DMS53 (cell line): ENCODE data around the gene PITPNC1.

Experiments
- DNase-seq: peaks from one replicate; lab custom pipeline; 2025; lab: John Stamatoyannopoulos, UW

Gene PITPNC1

DNA sequence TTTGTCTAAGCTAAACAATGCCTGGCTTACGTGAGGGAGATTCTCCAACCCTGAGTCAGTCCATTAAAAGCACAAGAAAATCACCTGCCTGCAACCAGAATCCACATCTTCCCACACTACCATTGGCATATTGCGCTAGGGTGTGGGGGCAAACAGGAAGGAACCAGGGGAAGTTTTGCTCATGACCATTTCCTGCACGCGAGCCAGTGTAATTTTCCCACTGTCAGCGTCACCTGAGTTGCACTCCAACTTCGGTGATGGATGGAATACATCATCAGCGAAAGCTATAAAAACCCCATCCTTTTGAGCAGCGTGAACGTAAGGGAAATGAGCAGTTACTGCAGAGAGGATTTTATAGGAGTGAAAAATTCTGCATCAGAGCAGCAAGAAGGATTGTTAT is 172.7 kb downstream of the PITPNC1 start:
- no peak for DNase-seq

DNA sequence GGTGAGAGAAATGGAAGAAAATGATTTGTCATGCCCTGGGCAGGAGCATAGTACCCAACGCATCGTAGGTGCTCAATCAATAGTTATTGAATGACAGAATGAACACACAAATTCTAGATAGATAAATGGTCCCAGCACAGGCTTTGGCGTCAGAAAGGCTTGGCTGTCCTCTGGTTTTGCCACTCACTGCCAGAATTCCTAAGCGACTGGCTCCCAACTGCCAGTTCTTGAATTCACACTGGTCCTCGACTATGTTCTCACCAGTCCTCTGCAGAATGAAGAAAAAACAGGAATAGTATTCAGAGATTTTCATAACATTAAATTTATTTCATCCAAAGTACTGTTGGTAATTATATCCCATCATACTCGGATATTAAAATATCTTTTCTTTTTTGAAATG is 177.6 kb downstream of the PITPNC1 start:
- DNase-seq, result no peak

DNA sequence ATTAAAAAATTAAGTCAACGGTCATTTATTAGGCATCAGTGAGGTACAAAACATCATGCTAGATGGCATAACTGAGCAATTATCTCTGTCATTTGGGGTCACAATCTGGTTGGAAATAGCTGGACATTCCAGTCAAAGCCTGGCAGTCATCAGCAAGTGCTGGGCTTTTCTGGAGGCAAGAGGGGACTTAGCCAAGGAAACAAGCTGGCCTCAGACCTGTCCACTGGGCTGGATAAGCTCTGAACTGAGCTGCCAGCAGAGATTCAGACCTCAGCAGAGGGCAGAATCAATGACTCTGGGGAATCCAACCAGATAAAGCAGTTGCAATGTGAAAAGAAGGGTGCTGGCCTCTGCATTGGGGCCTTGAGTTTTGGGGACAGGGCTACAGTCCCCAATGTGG is 178.8 kb downstream of the PITPNC1 start:
- DNase-seq, result no peak

- DNase-seq, result no peak
Observed at GRCh38 chr17:67557052-67557845, 180.2 kb downstream of the PITPNC1 start.

DNA sequence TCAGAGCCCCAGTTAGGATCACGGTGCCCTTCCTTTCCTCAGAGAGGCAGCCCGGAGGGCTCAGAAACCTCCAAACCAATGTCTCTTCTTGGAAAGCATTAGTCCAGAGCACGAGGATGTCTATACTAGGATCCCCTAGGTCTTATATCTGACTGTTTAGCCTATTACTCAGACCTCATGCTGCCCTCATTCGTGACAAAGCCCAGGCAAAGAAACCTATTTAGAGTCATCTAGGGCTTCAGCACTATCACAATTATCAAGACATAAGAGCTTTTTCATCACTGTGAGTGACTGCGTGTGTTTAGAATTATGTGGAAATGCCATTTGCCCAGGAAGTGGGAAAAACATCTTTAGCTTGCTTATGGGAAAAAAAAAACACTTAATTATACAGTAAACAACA is 180.8 kb downstream of the PITPNC1 start:
- DNase-seq, result no peak

GRCh38 chr17:67558740-67559380 is 181.8 kb downstream of the PITPNC1 start:
- no peak for DNase-seq

- peak; percentile 36 for DNase-seq
Observed at GRCh38 chr17:67559381-67559966, 182.4 kb downstream of the PITPNC1 start.

- DNase-seq, result no peak
Observed at GRCh38 chr17:67562005-67562404, 184.9 kb downstream of the PITPNC1 start.

- no peak for DNase-seq
Observed at GRCh38 chr17:67563692-67564228, 186.7 kb downstream of the PITPNC1 start.

- DNase-seq, result no peak
Observed at GRCh38 chr17:67565068-67565467, 188.0 kb downstream of the PITPNC1 start.

DNA sequence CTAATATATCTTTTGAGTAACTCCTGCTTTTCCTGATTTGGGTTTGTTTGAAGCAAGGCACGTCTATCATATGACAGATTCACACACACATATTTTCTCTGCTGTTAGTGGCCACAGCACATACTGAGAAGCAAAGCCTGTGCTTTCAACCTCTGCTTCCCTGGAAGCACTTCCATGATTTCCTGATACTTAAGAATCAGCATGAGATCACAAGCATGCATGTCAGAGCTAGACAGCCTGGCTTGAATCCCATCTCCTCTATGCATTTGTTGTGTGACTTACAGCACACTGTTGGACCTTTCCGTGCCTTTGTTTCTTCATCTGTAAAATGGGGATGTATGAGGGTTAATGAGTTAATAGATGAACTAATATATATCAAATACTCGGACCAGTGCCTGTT is 189.6 kb downstream of the PITPNC1 start:
- DNase-seq, result no peak

DNA sequence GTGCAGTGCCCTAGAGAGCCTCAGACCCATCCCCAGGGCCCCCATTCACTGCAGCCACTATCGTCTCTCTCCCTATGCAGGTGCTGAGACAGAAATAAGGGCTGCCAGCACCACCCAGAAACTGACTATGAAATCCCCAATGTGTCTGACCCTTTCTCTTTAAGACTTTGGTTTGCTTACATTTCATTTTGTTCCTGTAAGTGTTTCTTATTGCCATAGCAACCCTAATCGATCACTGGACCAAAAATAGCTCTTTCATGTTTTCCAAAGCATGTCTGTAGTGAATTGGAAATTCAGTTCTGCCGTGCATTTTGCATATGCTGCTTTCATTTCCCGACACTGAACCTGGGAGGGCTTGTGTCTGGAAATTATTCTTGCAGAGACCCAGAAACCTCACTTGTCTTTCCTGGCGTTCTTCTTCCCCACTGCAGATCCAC is 192.0 kb downstream of the PITPNC1 start:
- DNase-seq, result no peak

DNA sequence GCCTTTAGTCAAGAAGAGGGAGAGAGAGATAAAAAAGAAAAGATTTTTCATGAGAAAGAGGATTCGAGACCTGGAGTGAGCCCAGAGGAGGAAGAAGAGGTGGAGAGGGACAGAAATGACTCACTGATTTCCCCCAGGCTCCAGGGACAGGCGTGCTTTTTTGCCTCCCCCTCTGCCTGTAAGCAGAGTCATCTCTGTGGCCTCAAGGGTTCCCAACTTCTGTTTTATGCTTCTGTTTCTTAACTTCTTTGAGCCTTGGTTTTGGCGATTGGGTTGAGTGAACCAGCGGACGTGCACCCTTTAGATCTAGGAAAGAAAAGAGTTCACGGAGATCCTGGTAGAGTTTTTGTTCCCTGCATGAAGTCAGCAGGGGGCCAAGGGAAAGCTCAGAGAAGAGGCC is 192.8 kb downstream of the PITPNC1 start:
- DNase-seq, result no peak

- DNase-seq, result no peak
Observed at GRCh38 chr17:67570797-67571196, 193.7 kb downstream of the PITPNC1 start.

DNA sequence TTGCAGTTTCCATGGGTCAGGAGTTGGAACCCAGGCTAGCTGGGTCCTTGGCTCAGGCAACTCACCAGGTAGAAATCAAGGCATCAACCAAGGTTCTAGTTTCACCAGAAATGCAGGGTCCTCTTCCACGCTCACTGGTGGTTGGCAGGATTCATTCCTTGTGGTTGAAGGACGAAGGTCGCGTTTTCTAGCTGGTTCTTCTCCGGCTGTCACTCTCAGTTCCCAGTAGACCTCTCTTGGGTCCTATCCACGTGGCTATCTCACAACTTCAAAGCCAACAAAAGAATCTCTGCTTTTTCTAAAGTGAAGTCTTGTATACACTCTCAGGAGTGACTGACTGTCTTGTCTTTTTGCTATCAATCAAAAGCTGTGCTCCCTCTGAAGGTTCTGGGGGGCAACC is 194.4 kb downstream of the PITPNC1 start:
- no peak for DNase-seq

GRCh38 chr17:67573987-67574657 is 197.0 kb downstream of the PITPNC1 start:
- DNase-seq, result peak; percentile 76

DNA sequence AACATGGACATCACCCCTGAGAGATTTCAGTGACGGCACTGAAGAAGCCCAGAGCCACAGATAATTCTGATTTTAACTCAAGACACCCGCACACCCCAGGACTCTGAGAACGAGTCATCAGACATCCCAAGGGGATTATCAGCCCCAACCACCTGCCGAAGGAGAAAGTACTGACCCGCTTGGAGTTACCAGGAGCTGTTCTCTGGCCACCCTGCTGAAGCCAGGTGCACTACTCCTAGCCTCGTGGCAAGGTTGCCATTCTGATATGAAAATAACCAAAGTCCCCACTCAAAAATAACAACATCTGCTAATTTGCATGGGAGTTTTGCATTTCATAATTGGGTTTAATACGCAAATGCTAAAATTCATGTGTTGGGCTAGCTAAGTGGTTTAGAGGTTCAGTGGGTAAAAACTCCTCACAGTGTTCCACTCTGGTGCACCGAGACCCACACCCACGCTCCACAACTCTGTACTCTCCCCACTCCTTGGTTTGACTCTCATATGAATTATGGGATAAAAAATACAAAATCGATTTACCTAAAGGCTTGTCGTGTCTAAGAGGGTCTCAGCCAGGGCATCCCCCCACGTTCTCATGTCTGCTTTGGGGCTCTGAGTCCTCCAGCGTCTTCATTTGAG is 197.7 kb downstream of the PITPNC1 start:
- peak; percentile 74 for DNase-seq

GRCh38 chr17:67575325-67575724 is 198.2 kb downstream of the PITPNC1 start:
- DNase-seq, result peak; percentile 98

GRCh38 chr17:67576471-67577115 is 199.5 kb downstream of the PITPNC1 start:
- no peak for DNase-seq

DNA sequence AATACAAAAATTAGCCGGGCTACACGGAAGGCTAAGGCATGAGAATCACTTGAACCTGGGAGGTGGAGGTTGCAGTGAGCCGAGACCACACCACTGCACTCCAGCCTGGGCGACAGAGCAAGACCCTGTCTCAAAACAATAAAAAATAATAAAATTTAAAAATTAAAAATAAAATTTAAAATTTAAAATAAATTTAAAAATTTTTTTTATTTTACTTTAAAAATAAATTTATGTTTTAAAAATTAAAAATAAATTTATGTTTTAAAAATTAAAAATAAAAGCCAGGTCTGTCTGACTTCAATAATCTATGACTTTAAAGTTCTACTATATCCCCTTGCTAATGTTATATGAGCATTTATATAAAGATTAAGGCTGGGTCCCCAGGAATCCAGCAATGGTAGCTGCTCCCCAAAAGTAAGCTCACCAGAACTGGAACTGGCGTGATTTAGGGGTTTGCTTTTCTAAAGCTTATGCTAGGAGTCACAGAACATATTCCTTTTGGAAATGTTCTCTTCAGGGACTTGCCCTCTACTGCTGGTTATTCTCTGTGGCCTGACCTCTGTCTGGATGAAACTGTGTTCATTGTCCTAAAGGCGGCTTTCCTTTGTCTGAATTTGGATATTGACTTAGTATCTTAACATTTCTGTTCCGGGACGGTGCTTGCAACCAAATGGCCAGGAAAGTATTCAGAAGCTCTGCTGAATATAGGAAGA is 200.5 kb downstream of the PITPNC1 start:
- DNase-seq, result no peak

DNA sequence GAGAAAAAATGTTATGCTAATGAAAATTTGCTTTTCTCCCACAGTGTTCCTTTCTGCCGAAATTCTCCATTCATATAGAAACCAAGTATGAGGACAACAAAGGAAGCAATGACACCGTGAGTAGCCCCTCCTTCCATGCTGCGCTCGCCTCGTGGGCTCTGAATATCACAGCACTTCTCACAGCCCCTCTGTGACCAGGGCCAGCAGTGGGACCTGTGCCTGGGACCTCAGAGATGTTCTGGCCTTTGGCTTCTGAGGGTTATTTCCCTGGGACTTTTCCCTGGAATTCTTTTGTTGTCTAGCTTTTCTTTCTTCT is 201.0 kb downstream of the PITPNC1 start:
- no peak for DNase-seq
